HG03342 (cell line): ENCODE data around the gene VTCN1.
"Not testable (repeated sequence)": the region's sequence is repeated elsewhere in the genome, so short reads cannot be mapped to it uniquely, and the experiment has no call there.

Source experiments
- ATAC-seq: cut with Tn5 transposase; IDR thresholded peaks from one replicate; pipeline ENCODE4 v1.9.1; 2021; ENCODE audit warnings: mild to moderate bottlenecking, moderate library complexity; ENCODE audit not compliant: unreplicated experiment

Gene VTCN1

GRCh38 chr1:117169871-117170596 is 40.7 kb downstream of the VTCN1 start:
- ATAC-seq, result no peak

- no peak for ATAC-seq
Measured at GRCh38 chr1:117167402-117167801, 43.3 kb downstream of the VTCN1 start.

- no peak for ATAC-seq
Measured at GRCh38 chr1:117166076-117166475, 44.7 kb downstream of the VTCN1 start.

GRCh38 chr1:117164209-117164608 is 46.5 kb downstream of the VTCN1 start:
- no peak for ATAC-seq

- ATAC-seq, result no peak
Measured at GRCh38 chr1:117162816-117163215, 47.9 kb downstream of the VTCN1 start.

- no peak for ATAC-seq
Measured at GRCh38 chr1:117161887-117162286, 48.8 kb downstream of the VTCN1 start.

- not testable (repeated sequence) for ATAC-seq
Measured at GRCh38 chr1:117151305-117151704, 59.4 kb downstream of the VTCN1 start.

GRCh38 chr1:117150316-117150715 is 60.4 kb downstream of the VTCN1 start:
- no peak for ATAC-seq

GRCh38 chr1:117147856-117148588 is 62.7 kb downstream of the VTCN1 start:
- no peak for ATAC-seq

GRCh38 chr1:117147341-117147831 is 63.3 kb downstream of the VTCN1 start:
- ATAC-seq, result no peak

GRCh38 chr1:117146575-117147340 is 64.0 kb downstream of the VTCN1 start:
- no peak for ATAC-seq

- no peak for ATAC-seq
Measured at GRCh38 chr1:117146072-117146471, 64.7 kb downstream of the VTCN1 start.

- ATAC-seq, result no peak
Measured at GRCh38 chr1:117143871-117144270, 66.9 kb downstream of the VTCN1 start.

- ATAC-seq, result no peak
Measured at GRCh38 chr1:117143172-117143571, 67.6 kb downstream of the VTCN1 start.

- ATAC-seq, result no peak
Measured at GRCh38 chr1:117142200-117142599, 68.5 kb downstream of the VTCN1 start.

GRCh38 chr1:117138561-117138960 is 72.2 kb downstream of the VTCN1 start:
- ATAC-seq, result no peak

- no peak for ATAC-seq
Measured at GRCh38 chr1:117138106-117138505, 72.6 kb downstream of the VTCN1 start.

- ATAC-seq, result no peak
Measured at GRCh38 chr1:117137281-117137855, 73.4 kb downstream of the VTCN1 start.

- ATAC-seq, result no peak
Measured at GRCh38 chr1:117136749-117137148, 74.0 kb downstream of the VTCN1 start.

GRCh38 chr1:117135329-117135728 is 75.4 kb downstream of the VTCN1 start:
- ATAC-seq, result no peak

- no peak for ATAC-seq
Measured at GRCh38 chr1:117130526-117130925, 80.2 kb downstream of the VTCN1 start.
